ENCODE measurements around the gene ATP8B4. TPM values are rescaled to one million over a fixed set of nuclear protein-coding genes. Genes with fewer than 3 reads are reported as not detected.

Gene ATP8B4
- total RNA-seq, 1 experiment from 2014 or later, result not detected

DNA sequence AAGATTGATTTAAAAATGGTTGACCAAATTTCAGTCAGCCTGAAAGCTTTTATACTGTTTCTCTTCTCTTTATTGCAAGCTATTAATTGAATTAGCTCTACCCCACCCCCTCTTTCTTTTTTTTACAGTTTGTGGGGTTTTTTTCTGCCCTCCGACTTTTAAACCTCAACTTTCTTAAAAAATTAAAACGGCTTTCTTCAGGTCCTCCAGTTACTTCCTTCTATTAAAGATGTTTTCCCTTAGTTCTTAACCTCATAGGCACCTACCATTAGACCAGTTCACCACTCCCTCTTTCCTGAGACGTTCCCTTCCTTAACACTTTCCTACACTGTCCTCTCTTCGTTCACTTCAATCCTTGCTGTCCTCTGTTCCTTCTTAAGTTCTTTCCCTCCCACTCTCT is 52.4 kb downstream of the ATP8B4 start:
- H3K9me3 ChIP-seq (ENCODE audit: low read length), result no peaks in the 10 kb centered on the region
- ChIA-PET CTCF (no interaction called here), POLR2A (ENCODE audit: unreplicated experiment) (no interaction called here)

DNA sequence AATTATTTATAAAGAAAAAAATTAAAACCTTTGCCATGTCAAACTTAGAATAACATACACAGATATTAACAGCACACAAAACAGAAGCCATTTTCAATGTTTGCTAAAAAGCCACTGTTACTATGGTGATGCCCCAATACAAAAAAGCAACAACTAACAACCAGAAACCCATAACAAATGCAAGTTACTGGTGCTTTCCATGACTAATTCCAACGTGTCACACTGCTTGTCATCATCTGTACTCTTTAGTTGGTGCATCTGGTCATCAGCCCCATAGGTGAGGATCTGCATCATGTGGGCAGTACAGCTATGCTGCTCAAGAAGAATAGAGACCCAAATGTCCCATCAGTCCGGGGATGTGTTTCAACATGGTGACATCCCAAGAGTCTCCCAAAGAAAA is 52.8 kb downstream of the ATP8B4 start:
- H4K20me1 ChIP-seq (ENCODE audit: low read length), result no peaks in the 10 kb centered on the region
- no peaks in the 10 kb centered on the region for H3K79me2 ChIP-seq (ENCODE audit: low read length)
- intact Hi-C loops (cut with micrococcal nuclease), result no loop called here
- no peak overlapping the region for H3K4me2 ChIP-seq (ENCODE audit: low read length)
- H2AFZ ChIP-seq (ENCODE audit: low read length), result no peak overlapping the region
- ATAC-seq (no peak), DNase-seq (peak; percentile 44)
- no peaks in the 10 kb centered on the region for H3K36me3 ChIP-seq (ENCODE audit: low read depth, low read length)
- H3K9ac ChIP-seq (ENCODE audit: low read length), result no peak overlapping the region
- no peaks in the 10 kb centered on the region for H3K9me3 ChIP-seq (ENCODE audit: low read length)
- no peak overlapping the region for H3K4me3 ChIP-seq (ENCODE audit: low read length)
- TF ChIP-seq EZH2phosphoT487 (IDR thresholded peaks at IDR 0.05; ENCODE audit: borderline replicate concordance, low read length) (no peak), EZH2 (IDR thresholded peaks at IDR 0.05; ENCODE audit: low read length, unreplicated experiment) (no peak)
- TF ChIP-seq, protein P1, sequence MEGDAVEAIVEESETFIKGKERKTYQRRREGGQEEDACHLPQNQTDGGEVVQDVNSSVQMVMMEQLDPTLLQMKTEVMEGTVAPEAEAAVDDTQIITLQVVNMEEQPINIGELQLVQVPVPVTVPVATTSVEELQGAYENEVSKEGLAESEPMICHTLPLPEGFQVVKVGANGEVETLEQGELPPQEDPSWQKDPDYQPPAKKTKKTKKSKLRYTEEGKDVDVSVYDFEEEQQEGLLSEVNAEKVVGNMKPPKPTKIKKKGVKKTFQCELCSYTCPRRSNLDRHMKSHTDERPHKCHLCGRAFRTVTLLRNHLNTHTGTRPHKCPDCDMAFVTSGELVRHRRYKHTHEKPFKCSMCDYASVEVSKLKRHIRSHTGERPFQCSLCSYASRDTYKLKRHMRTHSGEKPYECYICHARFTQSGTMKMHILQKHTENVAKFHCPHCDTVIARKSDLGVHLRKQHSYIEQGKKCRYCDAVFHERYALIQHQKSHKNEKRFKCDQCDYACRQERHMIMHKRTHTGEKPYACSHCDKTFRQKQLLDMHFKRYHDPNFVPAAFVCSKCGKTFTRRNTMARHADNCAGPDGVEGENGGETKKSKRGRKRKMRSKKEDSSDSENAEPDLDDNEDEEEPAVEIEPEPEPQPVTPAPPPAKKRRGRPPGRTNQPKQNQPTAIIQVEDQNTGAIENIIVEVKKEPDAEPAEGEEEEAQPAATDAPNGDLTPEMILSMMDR (conservative IDR thresholded peaks at IDR 0.05; ENCODE audit: low read depth, low read length), result no peak
- H3K9me2 ChIP-seq (replicated peaks; ENCODE audit: low read length), result no peaks in the 10 kb centered on the region
- BruUV-seq (replicated peaks), result no TSS peak
- no peak overlapping the region for H3K27ac ChIP-seq (ENCODE audit: low read length)
- ChIA-PET POLR2A (ENCODE audit: unreplicated experiment) (no interaction called here), CTCF (no interaction called here)
- no peaks in the 10 kb centered on the region for H3F3A ChIP-seq (ENCODE audit: low read length, unreplicated experiment)
- H3K27me3 ChIP-seq (ENCODE audit: low read length), result no peaks in the 10 kb centered on the region
- H3K4me1 ChIP-seq (ENCODE audit: insufficient read depth, low read length), result no peaks in the 10 kb centered on the region

More for the DNA sequence above, 52.4 kb downstream of the ATP8B4 start:
- Histone ChIP-seq H3K36me3 (ENCODE audit: low read depth, low read length) (no peaks in the 10 kb centered on the region), H3F3A (ENCODE audit: low read length, unreplicated experiment) (no peaks in the 10 kb centered on the region), H3K9ac (ENCODE audit: low read length) (no peak overlapping the region), H3K4me3 (ENCODE audit: low read length) (no peak overlapping the region), H3K9me2 (replicated peaks; ENCODE audit: low read length) (no peaks in the 10 kb centered on the region), H3K4me1 (ENCODE audit: insufficient read depth, low read length) (no peaks in the 10 kb centered on the region), H3K4me2 (ENCODE audit: low read length) (no peak overlapping the region), H2AFZ (ENCODE audit: low read length) (no peak overlapping the region), H3K27ac (ENCODE audit: low read length) (no peak overlapping the region), H3K27me3 (ENCODE audit: low read length) (no peaks in the 10 kb centered on the region), H3K79me2 (ENCODE audit: low read length) (no peaks in the 10 kb centered on the region), H4K20me1 (ENCODE audit: low read length) (no peaks in the 10 kb centered on the region)
- intact Hi-C loops (cut with micrococcal nuclease), result no loop called here
- no TSS peak for BruUV-seq (replicated peaks)
- TF ChIP-seq EZH2phosphoT487 (IDR thresholded peaks at IDR 0.05; ENCODE audit: borderline replicate concordance, low read length) (no peak), EZH2 (IDR thresholded peaks at IDR 0.05; ENCODE audit: low read length, unreplicated experiment) (no peak)
- TF ChIP-seq, protein P1 (conservative IDR thresholded peaks at IDR 0.05; ENCODE audit: low read depth, low read length), result no peak
- DNase-seq (no peak), ATAC-seq (no peak)

DNA sequence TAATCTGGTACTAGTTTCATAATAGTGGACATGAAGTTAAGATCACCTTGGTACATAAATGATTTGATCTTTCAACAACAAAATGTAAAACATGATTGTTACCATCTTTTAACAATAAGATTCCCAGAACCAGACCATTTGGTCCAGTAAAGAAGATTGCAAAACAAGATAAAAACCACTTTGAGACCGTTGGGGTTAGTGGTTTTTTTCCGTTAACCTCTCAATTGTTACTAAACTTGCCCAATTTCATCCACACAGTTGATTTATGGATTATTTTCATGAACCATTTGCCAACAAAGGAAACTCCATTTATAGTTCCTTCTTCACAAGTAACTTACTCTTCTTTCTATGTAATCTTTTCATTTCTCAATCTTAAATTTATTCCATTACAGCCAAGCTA is 53.8 kb downstream of the ATP8B4 start:
- TF ChIP-seq EZH2phosphoT487 (IDR thresholded peaks at IDR 0.05; ENCODE audit: borderline replicate concordance, low read length) (no peak), EZH2 (IDR thresholded peaks at IDR 0.05; ENCODE audit: low read length, unreplicated experiment) (no peak)
- TF ChIP-seq, protein P1 (conservative IDR thresholded peaks at IDR 0.05; ENCODE audit: low read depth, low read length), result no peak
- H3K27me3 ChIP-seq (ENCODE audit: low read length), result no peaks in the 10 kb centered on the region
- no peaks in the 10 kb centered on the region for H3K9me3 ChIP-seq (ENCODE audit: low read length)
- H3K9me2 ChIP-seq (replicated peaks; ENCODE audit: low read length), result no peaks in the 10 kb centered on the region
- H3K27ac ChIP-seq (ENCODE audit: low read length), result no peak overlapping the region
- POLR2A ChIA-PET (ENCODE audit: unreplicated experiment), result no interaction called here
- CTCF ChIA-PET, result no interaction called here
- H2AFZ ChIP-seq (ENCODE audit: low read length), result no peak overlapping the region
- DNase-seq (no peak), ATAC-seq (no peak)
- no peak overlapping the region for H3K4me3 ChIP-seq (ENCODE audit: low read length)
- intact Hi-C loops (cut with micrococcal nuclease), result no loop called here
- H3K4me2 ChIP-seq (ENCODE audit: low read length), result no peak overlapping the region
- H4K20me1 ChIP-seq (ENCODE audit: low read length), result no peaks in the 10 kb centered on the region
- no TSS peak for BruUV-seq (replicated peaks)
- no peaks in the 10 kb centered on the region for H3F3A ChIP-seq (ENCODE audit: low read length, unreplicated experiment)
- no peaks in the 10 kb centered on the region for H3K4me1 ChIP-seq (ENCODE audit: insufficient read depth, low read length)
- H3K79me2 ChIP-seq (ENCODE audit: low read length), result no peaks in the 10 kb centered on the region
- H3K9ac ChIP-seq (ENCODE audit: low read length), result no peak overlapping the region
- no peaks in the 10 kb centered on the region for H3K36me3 ChIP-seq (ENCODE audit: low read depth, low read length)

Measured in PC-3 (cell line).